Measurements from ENCODE around the gene ITGB7. TPM values are rescaled to one million over a fixed set of nuclear protein-coding genes. Genes with fewer than 3 reads are reported as not detected.

Gene ITGB7
- total RNA-seq, 1 experiment from 2014 or later, result 0.98 TPM

DNA sequence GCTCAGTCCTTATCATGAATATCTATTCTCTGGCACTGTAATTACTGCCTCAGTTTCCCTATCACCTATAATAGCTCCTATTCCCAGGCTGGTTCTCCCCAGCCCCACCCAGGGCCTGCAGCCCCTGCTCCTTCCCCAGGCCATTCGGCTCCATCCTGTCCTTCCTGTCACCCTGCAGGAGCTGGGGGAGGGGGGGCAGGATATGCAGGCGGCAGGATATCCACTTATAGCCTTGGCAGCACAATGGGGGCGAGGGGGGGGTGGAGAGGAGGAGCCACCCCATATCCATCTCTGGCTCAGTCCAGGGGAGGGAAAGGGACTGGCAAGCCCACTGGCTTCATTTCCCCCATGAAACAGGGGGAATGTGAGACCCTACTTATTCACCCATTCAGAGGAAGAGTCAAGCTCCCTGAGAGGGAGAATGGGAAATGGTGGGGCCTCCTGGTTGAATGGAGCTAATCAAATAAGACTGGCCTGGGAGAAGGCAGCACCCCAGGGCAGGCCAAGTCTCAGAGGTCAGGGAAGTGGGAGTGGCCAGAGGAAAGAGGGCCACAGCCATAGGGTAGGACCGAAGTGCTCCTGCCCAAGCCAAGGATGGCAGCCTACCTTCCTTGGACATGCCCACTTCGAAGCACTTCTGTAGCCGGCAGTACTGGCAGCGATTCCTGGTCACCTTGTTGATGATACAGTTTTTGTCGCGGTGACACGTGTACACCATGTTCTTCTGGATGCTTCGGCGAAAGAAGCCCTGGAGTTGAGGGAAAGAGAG lies 7.8 kb upstream of the ITGB7 start:
- ChIA-PET CTCF (interaction anchor here (0.8 to 2.7 kb wide), 5 partner anchors 27 to 106 kb away, joined by 3 to 13 read pairs (median 7); partner anchors contain the start of genes AAAS and ESPL1), POLR2A (no interaction called here)
- no TSS peak for BruUV-seq (replicated peaks)
- ATAC-seq (no peak), DNase-seq (ENCODE audit: low read depth, low spot score) (no peak)
- in situ Hi-C loops (cut with HindIII; ENCODE audit: low pct_unique_long_range_greater_than_20kb, low sequenced_read_pairs) (no loop called here), intact Hi-C loops (cut with micrococcal nuclease; ENCODE audit: unreplicated experiment) (loop anchor here (5.0 kb wide), 1 partner anchor 37 kb away; a partner anchor contains a TSS)
- H3K9me3 ChIP-seq (ENCODE audit: control insufficient read depth, insufficient read depth, low read depth, low read length), result no peaks in the 10 kb centered on the region
- H3K4me3 ChIP-seq (ENCODE audit: low read depth in 2 of 2, low read length in 2 of 2), result no peak overlapping the region
- H3K27me3 ChIP-seq (ENCODE audit: control insufficient read depth, insufficient read depth, low read length), result no peaks in the 10 kb centered on the region
- H3K27ac ChIP-seq (ENCODE audit: low read length), result no peak overlapping the region
- peaks cover 31% of the 10 kb centered on the region for H3K4me1 ChIP-seq (ENCODE audit: control insufficient read depth, insufficient read depth, low read length)
- TF ChIP-seq TCF7L2 (IDR thresholded peaks at IDR 0.05; ENCODE audit: low read depth, low read length) (no peak), SIN3A (IDR thresholded peaks at IDR 0.05; ENCODE audit: borderline replicate concordance, insufficient read depth, low read depth, low read length) (no peak), POLR2AphosphoS5 (IDR thresholded peaks at IDR 0.05; ENCODE audit: low read depth, low read length) (no peak)
- TF ChIP-seq, protein P1, sequence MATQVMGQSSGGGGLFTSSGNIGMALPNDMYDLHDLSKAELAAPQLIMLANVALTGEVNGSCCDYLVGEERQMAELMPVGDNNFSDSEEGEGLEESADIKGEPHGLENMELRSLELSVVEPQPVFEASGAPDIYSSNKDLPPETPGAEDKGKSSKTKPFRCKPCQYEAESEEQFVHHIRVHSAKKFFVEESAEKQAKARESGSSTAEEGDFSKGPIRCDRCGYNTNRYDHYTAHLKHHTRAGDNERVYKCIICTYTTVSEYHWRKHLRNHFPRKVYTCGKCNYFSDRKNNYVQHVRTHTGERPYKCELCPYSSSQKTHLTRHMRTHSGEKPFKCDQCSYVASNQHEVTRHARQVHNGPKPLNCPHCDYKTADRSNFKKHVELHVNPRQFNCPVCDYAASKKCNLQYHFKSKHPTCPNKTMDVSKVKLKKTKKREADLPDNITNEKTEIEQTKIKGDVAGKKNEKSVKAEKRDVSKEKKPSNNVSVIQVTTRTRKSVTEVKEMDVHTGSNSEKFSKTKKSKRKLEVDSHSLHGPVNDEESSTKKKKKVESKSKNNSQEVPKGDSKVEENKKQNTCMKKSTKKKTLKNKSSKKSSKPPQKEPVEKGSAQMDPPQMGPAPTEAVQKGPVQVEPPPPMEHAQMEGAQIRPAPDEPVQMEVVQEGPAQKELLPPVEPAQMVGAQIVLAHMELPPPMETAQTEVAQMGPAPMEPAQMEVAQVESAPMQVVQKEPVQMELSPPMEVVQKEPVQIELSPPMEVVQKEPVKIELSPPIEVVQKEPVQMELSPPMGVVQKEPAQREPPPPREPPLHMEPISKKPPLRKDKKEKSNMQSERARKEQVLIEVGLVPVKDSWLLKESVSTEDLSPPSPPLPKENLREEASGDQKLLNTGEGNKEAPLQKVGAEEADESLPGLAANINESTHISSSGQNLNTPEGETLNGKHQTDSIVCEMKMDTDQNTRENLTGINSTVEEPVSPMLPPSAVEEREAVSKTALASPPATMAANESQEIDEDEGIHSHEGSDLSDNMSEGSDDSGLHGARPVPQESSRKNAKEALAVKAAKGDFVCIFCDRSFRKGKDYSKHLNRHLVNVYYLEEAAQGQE (IDR thresholded peaks at IDR 0.05; ENCODE audit: insufficient read depth in 1 of 2, low read depth in 2 of 2, low read length in 1 of 2), result no peak
- TF ChIP-seq, protein P2, sequence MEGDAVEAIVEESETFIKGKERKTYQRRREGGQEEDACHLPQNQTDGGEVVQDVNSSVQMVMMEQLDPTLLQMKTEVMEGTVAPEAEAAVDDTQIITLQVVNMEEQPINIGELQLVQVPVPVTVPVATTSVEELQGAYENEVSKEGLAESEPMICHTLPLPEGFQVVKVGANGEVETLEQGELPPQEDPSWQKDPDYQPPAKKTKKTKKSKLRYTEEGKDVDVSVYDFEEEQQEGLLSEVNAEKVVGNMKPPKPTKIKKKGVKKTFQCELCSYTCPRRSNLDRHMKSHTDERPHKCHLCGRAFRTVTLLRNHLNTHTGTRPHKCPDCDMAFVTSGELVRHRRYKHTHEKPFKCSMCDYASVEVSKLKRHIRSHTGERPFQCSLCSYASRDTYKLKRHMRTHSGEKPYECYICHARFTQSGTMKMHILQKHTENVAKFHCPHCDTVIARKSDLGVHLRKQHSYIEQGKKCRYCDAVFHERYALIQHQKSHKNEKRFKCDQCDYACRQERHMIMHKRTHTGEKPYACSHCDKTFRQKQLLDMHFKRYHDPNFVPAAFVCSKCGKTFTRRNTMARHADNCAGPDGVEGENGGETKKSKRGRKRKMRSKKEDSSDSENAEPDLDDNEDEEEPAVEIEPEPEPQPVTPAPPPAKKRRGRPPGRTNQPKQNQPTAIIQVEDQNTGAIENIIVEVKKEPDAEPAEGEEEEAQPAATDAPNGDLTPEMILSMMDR (IDR thresholded peaks at IDR 0.05), result no peak
- H3K36me3 ChIP-seq (ENCODE audit: control insufficient read depth, insufficient read depth, low read length), result no peaks in the 10 kb centered on the region; the same call in 1 of the 2 replicates

DNA sequence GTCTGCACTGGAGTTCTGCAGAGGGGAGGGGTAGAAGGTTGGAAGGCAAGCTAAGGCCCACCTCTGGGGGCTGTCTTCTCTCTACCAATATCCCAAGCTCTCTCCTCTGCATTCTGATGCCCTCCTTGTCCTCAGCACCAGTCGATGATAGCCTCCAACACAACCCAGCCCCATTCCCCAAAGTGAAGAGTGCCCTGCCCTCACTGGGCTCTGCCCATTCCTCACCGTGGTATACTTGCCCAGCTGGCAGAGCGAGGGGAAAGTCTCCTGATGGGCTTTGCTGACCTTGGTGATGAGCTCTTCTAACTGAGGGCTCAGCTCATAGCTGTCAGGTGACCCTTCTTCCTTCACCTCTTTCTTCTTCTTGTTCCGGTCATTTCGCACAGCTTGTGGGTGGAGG lies 7.2 kb upstream of the ITGB7 start:
- POLR2A ChIA-PET, result no interaction called here
- H3K27me3 ChIP-seq (ENCODE audit: control insufficient read depth, insufficient read depth, low read length), result no peaks in the 10 kb centered on the region
- intact Hi-C loops (cut with micrococcal nuclease; ENCODE audit: unreplicated experiment), result no loop called here
- CTCF ChIA-PET, result interaction anchor here (0.8 to 2.7 kb wide), 12 partner anchors 21 to 131 kb away, joined by 3 to 13 read pairs (median 4); partner anchors contain the start of genes AAAS, ESPL1 and PFDN5
- H3K36me3 ChIP-seq (ENCODE audit: control insufficient read depth, insufficient read depth, low read length), result no peaks in the 10 kb centered on the region; the same call in 1 of the 2 replicates
- BruUV-seq (replicated peaks), result no TSS peak
- no peak overlapping the region for H3K27ac ChIP-seq (ENCODE audit: low read length)
- TF ChIP-seq, protein P2 (IDR thresholded peaks at IDR 0.05), result no peak
- TF ChIP-seq POLR2AphosphoS5 (IDR thresholded peaks at IDR 0.05; ENCODE audit: low read depth, low read length), result no peak
- TF ChIP-seq SIN3A (IDR thresholded peaks at IDR 0.05; ENCODE audit: borderline replicate concordance, insufficient read depth, low read depth, low read length), result no peak
- TF ChIP-seq, protein P1 (IDR thresholded peaks at IDR 0.05; ENCODE audit: insufficient read depth in 1 of 2, low read depth in 2 of 2, low read length in 1 of 2), result no peak
- TF ChIP-seq TCF7L2 (IDR thresholded peaks at IDR 0.05; ENCODE audit: low read depth, low read length), result no peak
- DNase-seq (ENCODE audit: low read depth, low spot score), result no peak
- no peaks in the 10 kb centered on the region for H3K9me3 ChIP-seq (ENCODE audit: control insufficient read depth, insufficient read depth, low read depth, low read length)
- no peak for ATAC-seq
- peaks cover 31% of the 10 kb centered on the region for H3K4me1 ChIP-seq (ENCODE audit: control insufficient read depth, insufficient read depth, low read length)
- H3K4me3 ChIP-seq (ENCODE audit: low read depth in 2 of 2, low read length in 2 of 2), result no peak overlapping the region
- in situ Hi-C loops (cut with HindIII; ENCODE audit: low pct_unique_long_range_greater_than_20kb, low sequenced_read_pairs), result no loop called here

Measured in Panc1 (cell line).